Measurements from ENCODE around the gene TMEM131L.
"Not testable (repeated sequence)": the region's sequence is repeated elsewhere in the genome, so short reads cannot be mapped to it uniquely, and the experiment has no call there.

TMEM131L gene

GRCh38 chr4:153499005-153499404 is 32.8 kb downstream of the TMEM131L start:
- DNase-seq (ENCODE audit: low read depth, low spot score): no peak

- DNase-seq (ENCODE audit: low read depth, low spot score): no peak
These were observed 35.4 kb downstream of the TMEM131L start for GRCh38 chr4:153501578-153501977.

- DNase-seq (ENCODE audit: low read depth, low spot score): no peak
These were observed 36.4 kb downstream of the TMEM131L start for GRCh38 chr4:153502584-153502983.

GRCh38 chr4:153506341-153507309 is 40.5 kb downstream of the TMEM131L start:
- no peak for DNase-seq (ENCODE audit: low read depth, low spot score)

- no peak for DNase-seq (ENCODE audit: low read depth, low spot score)
These were observed 41.3 kb downstream of the TMEM131L start for GRCh38 chr4:153507310-153508073.

GRCh38 chr4:153509212-153509611 is 43.1 kb downstream of the TMEM131L start:
- DNase-seq (ENCODE audit: low read depth, low spot score): not testable (repeated sequence)

- no peak for DNase-seq (ENCODE audit: low read depth, low spot score)
These were observed 43.6 kb downstream of the TMEM131L start for GRCh38 chr4:153509724-153510123.

GRCh38 chr4:153510252-153511001 is 44.3 kb downstream of the TMEM131L start:
- no peak for DNase-seq (ENCODE audit: low read depth, low spot score)

GRCh38 chr4:153511104-153511503 is 44.9 kb downstream of the TMEM131L start:
- no peak for DNase-seq (ENCODE audit: low read depth, low spot score)

- no peak for DNase-seq (ENCODE audit: low read depth, low spot score)
These were observed 46.1 kb downstream of the TMEM131L start for GRCh38 chr4:153512162-153512852.

GRCh38 chr4:153512952-153513500 is 46.9 kb downstream of the TMEM131L start:
- no peak for DNase-seq (ENCODE audit: low read depth, low spot score)

GRCh38 chr4:153513596-153513995 is 47.4 kb downstream of the TMEM131L start:
- no peak for DNase-seq (ENCODE audit: low read depth, low spot score)

- DNase-seq (ENCODE audit: low read depth, low spot score): no peak
These were observed 47.9 kb downstream of the TMEM131L start for GRCh38 chr4:153514001-153514526.

GRCh38 chr4:153514688-153515426 is 48.7 kb downstream of the TMEM131L start:
- DNase-seq (ENCODE audit: low read depth, low spot score): no peak

- no peak for DNase-seq (ENCODE audit: low read depth, low spot score)
These were observed 51.0 kb downstream of the TMEM131L start for GRCh38 chr4:153517159-153517558.

- no peak for DNase-seq (ENCODE audit: low read depth, low spot score)
These were observed 51.8 kb downstream of the TMEM131L start for GRCh38 chr4:153518001-153518400.

GRCh38 chr4:153518637-153519389 is 52.7 kb downstream of the TMEM131L start:
- DNase-seq (ENCODE audit: low read depth, low spot score): no peak

- DNase-seq (ENCODE audit: low read depth, low spot score): no peak
These were observed 53.5 kb downstream of the TMEM131L start for GRCh38 chr4:153519687-153520086.

- DNase-seq (ENCODE audit: low read depth, low spot score): no peak
These were observed 54.1 kb downstream of the TMEM131L start for GRCh38 chr4:153520227-153520626.

All from activated naive CD8-positive, alpha-beta T cell treated with anti-CD3 and anti-CD28 coated beads, Interleukin-2, amount 50 U/mL, for 16 hours (primary cell).